ENCODE data around the gene FCF1.

Gene FCF1

DNA sequence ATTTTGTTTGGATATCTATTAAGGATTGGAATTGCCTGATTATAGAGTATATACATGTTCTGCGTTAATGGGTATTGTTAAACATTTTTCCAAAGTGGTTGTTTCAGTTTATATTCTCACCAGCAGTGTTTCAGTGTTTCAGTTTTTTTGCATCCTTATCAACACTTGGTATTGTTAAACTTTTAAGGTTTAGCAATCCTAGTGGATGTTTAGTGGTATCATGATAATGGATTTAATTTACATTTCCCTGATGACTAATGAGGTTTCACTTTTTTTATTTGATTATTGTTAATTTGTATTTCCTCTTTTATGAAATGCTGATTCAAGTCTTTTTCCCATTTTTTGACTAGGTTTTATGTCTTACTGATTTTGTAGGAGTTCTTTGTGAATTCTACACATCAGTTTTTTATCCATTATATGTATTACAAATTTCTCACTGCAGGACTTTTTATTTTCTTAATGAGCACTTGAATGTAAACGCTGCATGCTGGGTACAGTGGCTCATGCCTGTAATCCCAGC lies 73.9 kb downstream of the FCF1 start:
- FAIRE-seq = no peak
- DNase-seq (ENCODE audit: insufficient read length, low spot score) = no peak
- no peak for TF ChIP-seq CTCF (IDR thresholded peaks at IDR 0.05; ENCODE audit: insufficient read depth, missing control alignments)

All from D721Med (cell line).